NK-92 (cell line): ENCODE data around the gene GLI3.

Experiments
- DNase-seq: peaks from one replicate; lab custom pipeline; 2025; ENCODE audit not compliant: unreplicated experiment; lab: John Stamatoyannopoulos, UW

The GLI3 gene

GRCh38 chr7:42236976-42237810 lies at the start of gene GLI3:
Gene GLI3 (minus strand): TSS chr7:42237209. CDS start chr7:42223253, 13,956 bp downstream.
- DNase-seq: no peak

- no peak for DNase-seq
Observed at GRCh38 chr7:42285383-42285824, 48.4 kb upstream of the GLI3 start.

GRCh38 chr7:42283553-42283952 lies 46.5 kb upstream of the GLI3 start:
- no peak for DNase-seq

- no peak for DNase-seq
Observed at GRCh38 chr7:42278344-42278743, 41.3 kb upstream of the GLI3 start.

- no peak for DNase-seq
Observed at GRCh38 chr7:42274053-42274452, 37.0 kb upstream of the GLI3 start.

- DNase-seq: no peak
Observed at GRCh38 chr7:42272793-42273665, 36.0 kb upstream of the GLI3 start.

- no peak for DNase-seq
Observed at GRCh38 chr7:42269161-42269560, 32.2 kb upstream of the GLI3 start.

GRCh38 chr7:42264702-42265101 lies 27.7 kb upstream of the GLI3 start:
- no peak for DNase-seq

- no peak for DNase-seq
Observed at GRCh38 chr7:42263971-42264370, 27.0 kb upstream of the GLI3 start.

- DNase-seq: no peak
Observed at GRCh38 chr7:42262964-42263363, 26.0 kb upstream of the GLI3 start.

GRCh38 chr7:42254217-42254616 lies 17.2 kb upstream of the GLI3 start:
- no peak for DNase-seq

- DNase-seq: no peak
Observed at GRCh38 chr7:42253316-42253715, 16.3 kb upstream of the GLI3 start.

GRCh38 chr7:42250411-42250810 lies 13.4 kb upstream of the GLI3 start:
- DNase-seq: no peak

- DNase-seq: no peak
Observed at GRCh38 chr7:42248579-42248978, 11.6 kb upstream of the GLI3 start.

- no peak for DNase-seq
Observed at GRCh38 chr7:42247301-42247700, 10.3 kb upstream of the GLI3 start.

GRCh38 chr7:42244828-42245227 lies 7.8 kb upstream of the GLI3 start:
- DNase-seq: no peak

- no peak for DNase-seq
Observed at GRCh38 chr7:42242381-42242780, 5.4 kb upstream of the GLI3 start.

GRCh38 chr7:42241424-42241823 lies 4.4 kb upstream of the GLI3 start:
- DNase-seq: no peak

GRCh38 chr7:42240416-42240815 lies 3.4 kb upstream of the GLI3 start:
- DNase-seq: no peak

GRCh38 chr7:42238709-42239366 lies 1.8 kb upstream of the GLI3 start:
- no peak for DNase-seq

- no peak for DNase-seq
Observed at GRCh38 chr7:42237811-42238541, 967 bp upstream of the GLI3 start.
